HG02852 (cell line): ENCODE data around the gene SORCS2.

ENCODE experiments used
- ATAC-seq: cut with Tn5 transposase; IDR thresholded peaks from one replicate; pipeline ENCODE4 v1.9.1; 2021; ENCODE audit warnings: mild to moderate bottlenecking, moderate library complexity; ENCODE audit not compliant: unreplicated experiment

SORCS2 gene

GRCh38 chr4:7240306-7240705, 48.0 kb downstream of the SORCS2 start:
- ATAC-seq = no peak

DNA sequence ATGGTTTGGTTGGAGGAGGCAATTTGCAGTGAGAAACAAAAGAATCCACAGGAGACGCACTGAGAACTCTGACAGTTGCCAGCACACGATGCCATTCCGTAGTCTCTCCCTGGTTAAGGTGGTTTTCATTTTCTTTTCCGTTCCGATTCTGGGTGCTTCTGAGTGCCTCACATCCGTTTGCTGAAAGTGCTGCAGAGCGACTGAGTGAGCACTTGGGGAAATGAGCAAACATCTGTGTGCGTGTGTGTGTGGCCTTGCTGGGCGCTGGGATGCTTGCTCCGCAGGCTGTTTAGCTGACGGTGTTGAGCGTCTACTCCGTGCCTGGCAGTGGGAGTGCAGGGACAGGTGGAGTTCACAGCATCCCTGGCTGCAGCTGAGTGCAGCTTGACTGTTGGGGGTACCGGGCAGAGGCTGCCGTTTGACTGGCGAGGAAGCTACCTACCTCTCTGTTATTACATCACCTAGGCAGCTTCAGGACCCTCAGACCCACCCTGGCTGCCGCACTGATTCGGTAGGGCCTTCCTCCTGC, 49.3 kb downstream of the SORCS2 start:
- no peak for ATAC-seq

DNA sequence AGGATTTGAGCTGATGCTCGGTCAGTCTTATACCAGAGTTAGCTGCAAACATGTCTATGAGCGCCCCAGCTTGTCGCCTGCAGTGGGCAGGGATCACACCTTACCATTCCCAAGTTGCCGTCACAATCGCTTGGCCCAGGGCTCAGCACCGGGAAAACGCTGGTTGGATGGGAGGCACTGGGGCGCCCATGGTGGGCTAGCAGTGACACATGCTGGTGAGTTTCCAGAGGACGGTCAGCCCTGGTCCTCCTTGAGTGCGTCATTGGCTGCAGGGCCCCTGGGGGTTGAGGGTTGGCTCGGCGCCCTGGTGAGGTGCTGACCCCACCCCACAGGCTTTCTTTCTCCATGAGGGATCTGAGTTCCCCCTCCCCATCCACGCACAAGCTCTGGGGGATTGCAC, 50.4 kb downstream of the SORCS2 start:
- no peak for ATAC-seq

GRCh38 chr4:7243609-7244330, 51.4 kb downstream of the SORCS2 start:
- no peak for ATAC-seq

- ATAC-seq = no peak
Observed at GRCh38 chr4:7244331-7244665, 52.0 kb downstream of the SORCS2 start.

- ATAC-seq = no peak
Observed at GRCh38 chr4:7244751-7245320, 52.5 kb downstream of the SORCS2 start.

- no peak for ATAC-seq
Observed at GRCh38 chr4:7247521-7247920, 55.2 kb downstream of the SORCS2 start.

- no peak for ATAC-seq
Observed at GRCh38 chr4:7247946-7248345, 55.6 kb downstream of the SORCS2 start.

DNA sequence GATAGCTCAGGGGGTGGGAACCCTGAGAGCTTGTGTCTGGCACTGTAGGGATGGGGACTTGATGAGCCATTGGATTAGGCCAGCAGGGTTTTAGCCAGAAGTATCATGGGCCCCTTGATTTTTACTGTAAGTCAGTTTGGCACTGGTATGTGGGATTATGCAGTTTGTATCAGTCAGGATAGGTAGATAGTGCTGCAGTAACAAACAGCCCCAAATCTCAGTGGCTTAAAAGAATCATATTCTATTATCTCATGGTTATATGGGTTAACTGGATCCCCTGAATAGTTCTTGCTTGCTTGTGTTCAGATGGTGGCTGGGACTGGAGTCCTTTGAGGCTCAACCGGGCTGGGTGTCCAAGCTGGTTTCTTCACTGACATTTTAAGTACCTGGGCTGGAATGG, 56.5 kb downstream of the SORCS2 start:
- ATAC-seq = no peak

- no peak for ATAC-seq
Observed at GRCh38 chr4:7251321-7251720, 59.0 kb downstream of the SORCS2 start.

GRCh38 chr4:7252051-7252450, 59.7 kb downstream of the SORCS2 start:
- no peak for ATAC-seq

- no peak for ATAC-seq
Observed at GRCh38 chr4:7252510-7253340, 60.4 kb downstream of the SORCS2 start.

GRCh38 chr4:7253341-7253700, 61.0 kb downstream of the SORCS2 start:
- no peak for ATAC-seq

DNA sequence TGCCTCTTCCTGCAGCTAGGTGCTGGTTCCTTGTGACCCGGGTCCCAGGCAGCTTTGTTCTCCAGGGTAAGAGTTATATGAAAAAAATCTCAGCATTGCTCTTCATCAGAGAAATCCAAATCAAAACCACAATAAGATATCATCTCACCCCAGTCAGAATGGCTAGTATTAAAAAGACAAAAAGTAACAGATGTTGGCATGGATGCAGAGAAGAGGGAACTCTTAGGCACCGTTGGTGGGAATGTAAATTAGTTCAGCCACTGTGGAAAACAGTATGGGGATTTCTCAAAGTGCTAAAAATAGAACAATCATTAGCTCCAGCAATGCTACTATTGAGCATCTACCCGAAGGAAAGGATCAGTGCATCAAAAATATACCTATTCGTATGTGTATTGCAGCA, 61.5 kb downstream of the SORCS2 start:
- ATAC-seq = no peak

GRCh38 chr4:7254736-7255487, 62.6 kb downstream of the SORCS2 start:
- ATAC-seq = peak; percentile 95

- no peak for ATAC-seq
Observed at GRCh38 chr4:7255488-7255881, 63.1 kb downstream of the SORCS2 start.

GRCh38 chr4:7255996-7256395, 63.7 kb downstream of the SORCS2 start:
- no peak for ATAC-seq

GRCh38 chr4:7256984-7257810, 64.9 kb downstream of the SORCS2 start:
- no peak for ATAC-seq

DNA sequence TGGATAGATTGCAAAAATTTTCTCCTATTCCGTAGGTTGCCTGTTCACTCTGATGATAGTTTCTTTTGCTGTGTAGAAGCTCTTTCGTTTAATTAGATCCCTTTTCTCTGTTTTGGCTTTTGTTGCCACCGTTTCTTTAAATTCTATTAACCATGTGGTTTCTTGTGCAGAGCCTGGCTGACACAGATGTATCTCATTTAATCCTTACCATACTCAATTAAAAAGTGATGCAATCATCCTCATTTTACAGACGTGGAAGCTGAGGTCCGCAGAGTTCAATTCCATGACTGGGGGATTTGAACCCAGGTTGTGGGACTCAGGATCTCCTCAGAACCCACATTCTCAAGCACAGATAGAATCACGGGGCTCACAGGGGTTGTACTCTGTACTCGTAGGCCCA, 66.7 kb downstream of the SORCS2 start:
- no peak for ATAC-seq

DNA sequence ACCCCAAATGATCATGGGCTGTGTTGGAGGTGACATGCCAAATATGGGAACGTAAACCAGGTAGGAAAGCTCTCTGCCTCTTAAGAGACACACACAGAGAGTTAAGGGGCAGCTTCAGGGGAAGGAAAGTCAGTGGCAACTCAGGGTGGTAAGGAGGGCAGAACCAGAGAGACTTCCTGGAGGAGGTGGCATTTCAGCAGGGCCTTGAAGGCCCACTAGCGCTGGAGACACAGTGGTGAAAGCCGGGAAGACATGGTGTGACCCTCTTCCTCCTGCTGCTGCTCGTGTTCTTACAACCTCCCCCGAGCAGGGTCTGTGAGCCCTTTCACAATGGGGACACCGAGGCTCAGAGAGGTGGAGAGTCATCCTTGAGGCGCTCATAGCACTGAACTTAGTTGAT, 68.2 kb downstream of the SORCS2 start:
- ATAC-seq = no peak
